ENCODE data around the gene NDUFB10. TPM values are rescaled to one million over a fixed set of nuclear protein-coding genes. Genes with fewer than 3 reads are reported as not detected.

The NDUFB10 gene
- polyA plus RNA-seq, 1 donor (not counting 4 experiments of a cell fraction or from before 2014, with no cell fraction given): 107 TPM

GRCh38 chr16:1914988-1915387 is 44.4 kb upstream of the NDUFB10 start:
- no peak overlapping the region for H3K4me2 ChIP-seq (ENCODE audit: control insufficient read depth, extremely low read depth, insufficient read depth, low read depth, low read length)
- H3K9me3 ChIP-seq (ENCODE audit: control insufficient read depth, low read depth, low read length): no peaks in the 10 kb centered on the region
- H3K4me3 ChIP-seq (ENCODE audit: control insufficient read depth in 2 of 3, extremely low read depth in 1 of 3, insufficient read depth in 2 of 3, low read depth in 1 of 3, low read length in 3 of 3): no peak overlapping the region
- H3K79me2 ChIP-seq (ENCODE audit: control insufficient read depth, insufficient read depth, low read length): no peaks in the 10 kb centered on the region
- no peak for TF ChIP-seq EZH2 (IDR thresholded peaks at IDR 0.05; ENCODE audit: low read length)
- TF ChIP-seq CTCF (optimal IDR thresholded peaks at IDR 0.05 in 1 of 3, IDR thresholded peaks at IDR 0.05 in 1 of 3, conservative IDR thresholded peaks at IDR 0.05 in 1 of 3; ENCODE audit: extremely low read depth in 1 of 3, insufficient read depth in 2 of 3, low read length in 3 of 3): no peak
- no peak overlapping the region for H2AFZ ChIP-seq (ENCODE audit: control insufficient read depth, low read length)
- no peak for FAIRE-seq
- peaks cover 10% of the 10 kb centered on the region for H3K4me1 ChIP-seq (ENCODE audit: control insufficient read depth, extremely low read depth, insufficient read depth, low read length)
- no peak for DNase-seq (ENCODE audit: low read depth, low spot score)
- dilution Hi-C loops (cut with MboI; ENCODE audit: extremely low pct_ligation_motif_present, low sequenced_read_pairs): no loop called here
- H4K20me1 ChIP-seq (ENCODE audit: control insufficient read depth, extremely low read depth, insufficient read depth, low read length): no peaks in the 10 kb centered on the region
- no peak overlapping the region for H3K9ac ChIP-seq (ENCODE audit: control insufficient read depth, extremely low read depth, insufficient read depth, low read length)
- H3K36me3 ChIP-seq (ENCODE audit: control insufficient read depth in 2 of 2, extremely low read depth in 1 of 2, insufficient read depth in 2 of 2, low read length in 2 of 2): no peaks in the 10 kb centered on the region
- H3K9me1 ChIP-seq (ENCODE audit: control insufficient read depth, extremely low read depth, insufficient read depth, low read length): no peaks in the 10 kb centered on the region
- H3K27ac ChIP-seq (ENCODE audit: control insufficient read depth, insufficient read depth, low read length): no peak overlapping the region
- H3K27me3 ChIP-seq (ENCODE audit: control insufficient read depth, extremely low read depth, insufficient read depth, low read length): peaks cover 56% of the 10 kb centered on the region

GRCh38 chr16:1915732-1916639 is 43.4 kb upstream of the NDUFB10 start:
- dilution Hi-C loops (cut with MboI; ENCODE audit: extremely low pct_ligation_motif_present, low sequenced_read_pairs): no loop called here
- Histone ChIP-seq H3K27ac (ENCODE audit: control insufficient read depth, insufficient read depth, low read length) (no peak overlapping the region), H2AFZ (ENCODE audit: control insufficient read depth, low read length) (no peak overlapping the region), H3K9me1 (ENCODE audit: control insufficient read depth, extremely low read depth, insufficient read depth, low read length) (no peaks in the 10 kb centered on the region), H3K27me3 (ENCODE audit: control insufficient read depth, extremely low read depth, insufficient read depth, low read length) (peaks cover 66% of the 10 kb centered on the region), H3K9ac (ENCODE audit: control insufficient read depth, extremely low read depth, insufficient read depth, low read length) (no peak overlapping the region), H3K4me3 (ENCODE audit: control insufficient read depth in 2 of 3, extremely low read depth in 1 of 3, insufficient read depth in 2 of 3, low read depth in 1 of 3, low read length in 3 of 3) (no peak overlapping the region), H3K4me1 (ENCODE audit: control insufficient read depth, extremely low read depth, insufficient read depth, low read length) (peaks cover 10% of the 10 kb centered on the region), H3K36me3 (ENCODE audit: control insufficient read depth in 2 of 2, extremely low read depth in 1 of 2, insufficient read depth in 2 of 2, low read length in 2 of 2) (no peaks in the 10 kb centered on the region), H3K9me3 (ENCODE audit: control insufficient read depth, low read depth, low read length) (no peaks in the 10 kb centered on the region), H3K4me2 (ENCODE audit: control insufficient read depth, extremely low read depth, insufficient read depth, low read depth, low read length) (no peak overlapping the region), H4K20me1 (ENCODE audit: control insufficient read depth, extremely low read depth, insufficient read depth, low read length) (no peaks in the 10 kb centered on the region), H3K79me2 (ENCODE audit: control insufficient read depth, insufficient read depth, low read length) (no peaks in the 10 kb centered on the region)
- FAIRE-seq (no peak), DNase-seq (ENCODE audit: low read depth, low spot score) (no peak)
- TF ChIP-seq CTCF (optimal IDR thresholded peaks at IDR 0.05 in 1 of 3, IDR thresholded peaks at IDR 0.05 in 1 of 3, conservative IDR thresholded peaks at IDR 0.05 in 1 of 3; ENCODE audit: extremely low read depth in 1 of 3, insufficient read depth in 2 of 3, low read length in 3 of 3) (no peak), EZH2 (IDR thresholded peaks at IDR 0.05; ENCODE audit: low read length) (no peak)
